Measurements from ENCODE around the gene PIK3R3.

PIK3R3 gene

DNA sequence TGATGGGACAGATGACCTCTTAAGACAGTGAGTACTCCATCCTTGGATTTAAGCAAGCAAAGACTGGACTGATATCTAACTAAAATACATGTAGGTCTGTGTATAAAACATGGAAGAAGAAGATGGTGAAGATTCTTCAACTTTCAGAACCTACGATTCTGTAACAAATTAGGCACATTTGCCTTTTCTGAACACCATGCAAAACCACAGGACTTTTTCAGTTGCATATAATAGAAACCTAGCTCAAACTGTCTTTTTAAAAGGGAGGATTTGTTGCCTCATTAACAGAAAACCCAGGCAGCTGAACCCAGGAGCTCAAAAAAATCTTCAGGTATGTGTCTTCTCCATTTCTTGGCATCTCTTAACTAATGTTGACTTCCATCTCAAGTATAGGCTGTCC is 27.8 kb upstream of the PIK3R3 start:
- H3K9me3 ChIP-seq: no peaks in the 10 kb centered on the region
- no peaks in the 10 kb centered on the region for H3K36me3 ChIP-seq
- no peaks in the 10 kb centered on the region for H3K4me1 ChIP-seq (ENCODE audit: control insufficient read depth in 1 of 2, insufficient read depth in 1 of 2, low read depth in 1 of 2, low read length in 1 of 2)
- TF ChIP-seq, protein P1, sequence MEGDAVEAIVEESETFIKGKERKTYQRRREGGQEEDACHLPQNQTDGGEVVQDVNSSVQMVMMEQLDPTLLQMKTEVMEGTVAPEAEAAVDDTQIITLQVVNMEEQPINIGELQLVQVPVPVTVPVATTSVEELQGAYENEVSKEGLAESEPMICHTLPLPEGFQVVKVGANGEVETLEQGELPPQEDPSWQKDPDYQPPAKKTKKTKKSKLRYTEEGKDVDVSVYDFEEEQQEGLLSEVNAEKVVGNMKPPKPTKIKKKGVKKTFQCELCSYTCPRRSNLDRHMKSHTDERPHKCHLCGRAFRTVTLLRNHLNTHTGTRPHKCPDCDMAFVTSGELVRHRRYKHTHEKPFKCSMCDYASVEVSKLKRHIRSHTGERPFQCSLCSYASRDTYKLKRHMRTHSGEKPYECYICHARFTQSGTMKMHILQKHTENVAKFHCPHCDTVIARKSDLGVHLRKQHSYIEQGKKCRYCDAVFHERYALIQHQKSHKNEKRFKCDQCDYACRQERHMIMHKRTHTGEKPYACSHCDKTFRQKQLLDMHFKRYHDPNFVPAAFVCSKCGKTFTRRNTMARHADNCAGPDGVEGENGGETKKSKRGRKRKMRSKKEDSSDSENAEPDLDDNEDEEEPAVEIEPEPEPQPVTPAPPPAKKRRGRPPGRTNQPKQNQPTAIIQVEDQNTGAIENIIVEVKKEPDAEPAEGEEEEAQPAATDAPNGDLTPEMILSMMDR (IDR thresholded peaks at IDR 0.05): no peak
- H3K27ac ChIP-seq: no peak overlapping the region
- H3K4me3 ChIP-seq (ENCODE audit: low read depth in 1 of 2, low read length in 1 of 2): no peak overlapping the region
- H3K27me3 ChIP-seq: peaks cover 22% of the 10 kb centered on the region

DNA sequence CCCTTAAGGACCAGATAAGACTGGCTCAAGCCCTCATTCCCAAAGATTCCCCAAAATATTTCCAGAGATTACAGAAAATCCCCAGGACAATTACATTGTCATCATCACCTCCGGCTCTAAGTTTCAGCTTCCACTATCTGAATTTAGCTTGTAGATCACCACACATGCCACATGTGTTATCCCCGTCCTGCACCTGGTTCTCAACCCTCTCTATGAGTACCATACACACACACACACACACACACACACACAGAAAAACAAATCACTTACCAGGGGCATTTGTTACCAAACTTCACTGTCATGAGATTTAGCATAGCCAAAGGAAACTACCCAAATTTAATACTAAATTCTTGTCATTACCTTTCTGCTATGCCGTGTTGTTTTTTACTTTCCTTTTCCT is 27.1 kb upstream of the PIK3R3 start:
- Histone ChIP-seq H3K36me3 (no peaks in the 10 kb centered on the region), H3K4me3 (ENCODE audit: low read depth in 1 of 2, low read length in 1 of 2) (no peak overlapping the region), H3K4me1 (ENCODE audit: control insufficient read depth in 1 of 2, insufficient read depth in 1 of 2, low read depth in 1 of 2, low read length in 1 of 2) (no peaks in the 10 kb centered on the region), H3K27ac (no peak overlapping the region), H3K9me3 (no peaks in the 10 kb centered on the region), H3K27me3 (peaks cover 15% of the 10 kb centered on the region)
- TF ChIP-seq, protein P1 (IDR thresholded peaks at IDR 0.05): no peak

- H3K4me3 ChIP-seq (ENCODE audit: low read depth in 1 of 2, low read length in 1 of 2): no peak overlapping the region
- H3K27me3 ChIP-seq: peaks cover 10% of the 10 kb centered on the region
- TF ChIP-seq, protein P1 (IDR thresholded peaks at IDR 0.05): no peak
- no peaks in the 10 kb centered on the region for H3K36me3 ChIP-seq
- H3K27ac ChIP-seq: no peak overlapping the region
- H3K9me3 ChIP-seq: no peaks in the 10 kb centered on the region
- no peaks in the 10 kb centered on the region for H3K4me1 ChIP-seq (ENCODE audit: control insufficient read depth in 1 of 2, insufficient read depth in 1 of 2, low read depth in 1 of 2, low read length in 1 of 2)
Observed at GRCh38 chr1:46158312-46159281, 26.2 kb upstream of the PIK3R3 start.

- TF ChIP-seq, protein P1 (IDR thresholded peaks at IDR 0.05): no peak
- H3K4me3 ChIP-seq (ENCODE audit: low read depth in 1 of 2, low read length in 1 of 2): no peak overlapping the region
- no peak overlapping the region for H3K27ac ChIP-seq
- H3K27me3 ChIP-seq: peaks cover 9% of the 10 kb centered on the region
- H3K36me3 ChIP-seq: no peaks in the 10 kb centered on the region
- H3K9me3 ChIP-seq: no peaks in the 10 kb centered on the region
- H3K4me1 ChIP-seq (ENCODE audit: control insufficient read depth in 1 of 2, insufficient read depth in 1 of 2, low read depth in 1 of 2, low read length in 1 of 2): no peaks in the 10 kb centered on the region
Observed at GRCh38 chr1:46157916-46158311, 25.5 kb upstream of the PIK3R3 start.

GRCh38 chr1:46153732-46154131 is 21.3 kb upstream of the PIK3R3 start:
- Histone ChIP-seq H3K36me3 (no peaks in the 10 kb centered on the region), H3K4me3 (ENCODE audit: low read depth in 1 of 2, low read length in 1 of 2) (no peak overlapping the region), H3K27ac (no peak overlapping the region), H3K4me1 (ENCODE audit: control insufficient read depth in 1 of 2, insufficient read depth in 1 of 2, low read depth in 1 of 2, low read length in 1 of 2) (no peaks in the 10 kb centered on the region), H3K27me3 (no peaks in the 10 kb centered on the region), H3K9me3 (no peaks in the 10 kb centered on the region)
- TF ChIP-seq, protein P1 (IDR thresholded peaks at IDR 0.05): no peak

All from neutrophil (primary cell).